ENCODE data around the gene DAP.

DAP gene

DNA sequence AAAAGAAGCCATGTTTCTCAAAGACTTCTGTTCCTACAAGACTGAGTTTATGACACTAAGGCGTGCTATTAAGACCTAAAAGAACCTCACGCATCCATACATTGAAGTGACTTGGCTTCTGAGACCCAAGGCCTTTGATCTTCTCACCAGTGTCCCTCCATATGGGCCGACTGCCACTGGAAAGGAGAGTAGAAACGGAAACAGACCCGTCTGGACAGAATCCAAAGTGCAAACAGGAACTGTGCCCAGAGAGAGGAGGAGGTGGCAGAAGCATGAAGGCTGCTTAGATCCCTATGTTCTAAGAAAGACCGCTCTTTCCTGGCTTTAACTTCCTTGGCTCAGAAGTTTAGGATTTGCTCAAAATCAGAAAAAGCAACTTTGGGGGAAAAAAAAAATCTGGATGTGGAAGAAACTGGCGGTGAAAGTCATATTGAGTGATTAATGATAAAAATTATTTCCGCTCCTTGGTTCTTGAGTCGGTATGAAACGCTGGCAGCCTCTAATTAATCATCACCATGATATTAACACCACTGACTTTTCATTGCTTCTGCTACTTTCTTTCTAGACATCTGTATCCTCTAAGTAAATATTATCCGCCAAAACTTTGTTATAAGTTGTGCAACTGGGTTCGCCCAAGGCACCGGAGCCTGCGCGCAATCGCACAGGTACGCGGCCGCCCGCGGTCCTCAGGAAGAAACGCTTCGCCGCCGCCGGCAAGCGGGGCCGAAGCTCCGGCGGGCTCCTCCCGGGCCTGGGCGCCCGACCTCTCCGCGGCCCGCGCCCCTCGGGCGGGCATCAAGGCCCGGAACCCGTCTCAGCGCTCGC is 726 bp downstream of the DAP start:
- DNase-seq = no peak

GRCh38 chr5:10759111-10759510 is 1.9 kb downstream of the DAP start:
- DNase-seq = no peak

DNA sequence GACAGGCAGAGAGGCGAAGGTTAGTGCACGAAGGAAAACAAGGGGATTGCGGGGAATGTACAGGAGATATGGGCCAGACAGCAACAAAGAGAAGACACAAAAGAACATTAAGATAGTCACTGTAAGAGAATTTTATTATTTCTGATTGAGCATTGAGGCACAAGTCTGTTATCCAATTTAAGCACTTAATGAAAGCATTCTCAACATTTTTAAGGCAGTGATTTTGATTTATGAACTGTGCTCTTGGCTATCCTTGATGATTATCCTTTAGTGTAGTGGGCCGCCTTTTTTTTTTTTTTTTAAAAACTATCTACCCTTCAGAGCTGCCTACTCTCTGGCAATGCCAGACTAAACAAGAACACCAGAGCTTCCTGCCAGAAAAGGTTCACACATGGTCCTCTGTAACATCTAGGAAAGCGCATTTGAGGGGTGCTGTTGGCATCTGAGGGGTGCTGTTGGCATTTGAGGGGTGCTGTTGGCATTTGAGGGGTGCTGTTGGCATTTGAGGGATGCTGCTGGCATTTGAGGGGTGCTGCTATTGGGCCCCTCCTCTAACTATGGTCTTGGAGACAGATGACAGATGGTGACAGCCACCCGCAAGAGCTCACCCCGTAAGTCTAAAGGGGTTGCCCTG is 3.0 kb downstream of the DAP start:
- DNase-seq = no peak

DNA sequence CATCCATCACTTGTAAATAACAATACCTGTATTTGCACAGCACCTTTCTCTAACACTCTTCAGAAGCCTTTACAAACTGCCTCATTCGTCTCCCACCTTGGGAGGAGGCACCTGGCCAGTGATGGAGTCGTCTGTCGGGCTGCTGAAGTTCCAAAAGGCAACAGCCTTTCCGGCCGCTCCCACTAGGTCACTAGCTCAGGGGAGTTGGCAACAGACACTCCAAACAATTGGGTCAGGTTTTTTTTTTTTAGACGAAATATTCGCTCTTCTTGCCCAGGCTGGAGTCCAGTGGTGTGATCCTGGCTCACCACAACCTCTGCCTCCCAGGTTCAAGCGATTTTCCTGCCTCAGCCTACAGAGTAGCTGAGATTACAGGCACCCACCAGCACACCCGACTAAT is 4.0 kb downstream of the DAP start:
- DNase-seq = no peak

DNA sequence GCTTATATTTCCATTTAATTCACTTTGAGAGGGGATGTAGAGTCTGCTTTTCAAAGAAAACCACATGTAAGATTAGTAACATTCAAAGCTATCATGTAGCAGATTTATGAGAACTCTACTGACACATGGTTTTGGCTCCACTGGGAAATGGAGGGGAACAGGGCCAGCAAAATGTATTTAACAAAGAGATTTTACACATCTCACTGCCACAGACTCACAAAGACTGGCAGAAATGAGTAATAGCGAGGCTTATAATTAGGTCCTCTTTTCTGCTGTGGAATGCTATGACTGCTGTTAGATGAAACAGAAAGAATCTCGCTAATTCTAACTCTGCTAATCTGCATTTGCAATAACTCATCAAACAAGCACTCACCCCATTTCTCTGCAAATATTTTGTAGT is 4.5 kb downstream of the DAP start:
- DNase-seq = no peak

GRCh38 chr5:10753178-10753577 is 7.9 kb downstream of the DAP start:
- no peak for DNase-seq

- DNase-seq = no peak
These were observed 8.6 kb downstream of the DAP start for GRCh38 chr5:10752451-10752850.

DNA sequence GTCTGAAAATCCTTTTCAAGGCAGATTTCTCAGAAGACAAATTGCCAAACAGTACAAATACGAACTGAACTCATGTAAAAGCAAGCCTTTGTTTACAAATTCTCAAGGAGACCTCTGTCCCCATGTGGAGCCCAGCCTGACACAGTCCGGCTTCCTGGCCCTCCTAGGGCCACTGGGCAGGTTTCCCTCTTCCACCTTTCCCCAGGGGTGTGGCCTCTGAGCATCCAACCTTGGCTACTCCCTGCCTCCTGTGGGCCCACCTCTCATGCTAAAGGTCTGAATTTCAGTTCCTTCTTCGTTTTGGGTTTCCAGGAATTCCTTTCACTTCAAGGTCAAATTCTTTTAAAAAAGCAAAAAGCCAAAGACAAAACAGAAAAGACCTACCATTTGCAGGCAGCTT is 10.1 kb downstream of the DAP start:
- DNase-seq = no peak

GRCh38 chr5:10747678-10748622 is 13.1 kb downstream of the DAP start:
- DNase-seq = no peak

GRCh38 chr5:10746711-10747110 is 14.3 kb downstream of the DAP start:
- DNase-seq = no peak

- DNase-seq = no peak
These were observed 15.9 kb downstream of the DAP start for GRCh38 chr5:10745133-10745532.

DNA sequence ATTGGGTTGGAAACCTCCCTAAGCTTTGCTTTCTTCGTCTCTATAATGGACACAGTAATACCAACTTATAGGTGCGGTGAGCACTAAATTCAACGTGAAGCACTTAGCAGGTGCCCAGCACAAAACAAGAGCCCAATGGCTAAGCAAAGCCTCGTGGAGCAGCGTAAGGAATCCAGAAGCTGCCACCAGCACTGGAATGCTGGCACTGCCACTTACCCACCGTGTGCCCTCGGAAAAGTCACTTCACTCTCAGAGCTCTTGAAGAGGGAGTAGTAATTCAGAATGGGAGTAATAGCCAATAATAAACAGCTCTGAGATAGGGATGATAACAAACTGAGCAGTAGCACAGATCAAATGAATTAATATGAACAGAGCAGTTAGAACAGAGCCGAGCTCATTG is 16.4 kb downstream of the DAP start:
- no peak for DNase-seq

- no peak for DNase-seq
These were observed 17.1 kb downstream of the DAP start for GRCh38 chr5:10743951-10744350.

GRCh38 chr5:10743526-10743925 is 17.5 kb downstream of the DAP start:
- no peak for DNase-seq

DNA sequence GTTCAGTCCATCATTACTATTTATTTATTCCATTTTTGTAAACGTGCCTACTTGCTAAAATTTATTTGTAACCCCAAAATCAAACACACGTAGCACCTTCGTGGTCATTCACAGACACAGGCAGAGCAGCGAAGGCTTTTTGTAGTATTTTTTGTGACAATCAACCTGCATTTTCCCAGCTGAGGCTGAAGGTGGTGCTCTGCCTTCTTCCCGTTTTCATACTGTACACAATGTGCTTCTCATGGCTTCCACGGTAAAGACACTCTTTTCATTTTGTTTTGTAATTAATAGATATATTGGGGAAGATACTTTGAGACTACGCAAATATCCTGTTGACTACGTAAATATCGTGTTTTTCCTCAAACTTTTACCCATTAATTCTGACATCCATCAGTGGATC is 19.4 kb downstream of the DAP start:
- DNase-seq = no peak

- no peak for DNase-seq
These were observed 20.6 kb downstream of the DAP start for GRCh38 chr5:10740384-10740783.

- no peak for DNase-seq
These were observed 23.2 kb downstream of the DAP start for GRCh38 chr5:10737880-10738279.

DNA sequence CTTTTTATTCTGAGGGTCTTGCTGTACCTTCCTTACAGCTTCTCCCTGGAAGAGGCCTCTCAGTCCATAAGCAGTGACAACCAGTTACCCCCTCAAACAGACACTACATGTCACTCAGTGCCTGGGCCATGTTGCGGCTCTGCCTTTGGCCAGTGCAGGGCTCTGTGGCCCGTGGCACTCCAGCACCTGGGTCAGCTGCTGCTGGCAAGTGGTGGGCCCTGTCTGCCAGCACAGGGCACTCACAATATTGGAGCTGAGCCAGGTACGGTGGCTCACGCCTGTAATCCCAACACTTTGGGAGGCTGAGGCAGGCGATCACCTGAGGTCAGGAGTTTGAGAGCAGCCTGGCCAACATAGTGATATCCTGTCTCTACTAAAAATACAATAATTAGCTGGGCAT is 24.2 kb downstream of the DAP start:
- no peak for DNase-seq

DNA sequence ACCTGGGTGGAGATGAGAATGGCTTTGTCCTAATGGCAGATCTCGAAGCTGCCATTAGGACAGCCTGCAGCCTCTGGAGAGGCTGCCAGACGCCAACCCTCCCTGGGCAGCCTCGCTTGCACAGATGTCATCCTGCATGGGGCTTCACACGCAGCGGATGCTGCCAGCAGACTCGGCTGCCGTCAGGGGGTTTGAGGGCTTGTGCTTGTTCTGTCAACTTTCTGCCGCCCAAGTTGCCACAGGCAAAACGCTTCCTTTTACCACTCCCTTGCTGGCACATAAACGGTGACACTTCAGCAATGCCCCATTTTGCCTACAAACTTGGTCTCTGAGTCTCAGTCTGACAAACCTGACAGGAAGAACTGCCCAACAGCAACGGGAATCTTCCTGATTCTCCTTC is 24.7 kb downstream of the DAP start:
- no peak for DNase-seq

- no peak for DNase-seq
These were observed 25.3 kb downstream of the DAP start for GRCh38 chr5:10735569-10736276.

- no peak for DNase-seq
These were observed 26.1 kb downstream of the DAP start for GRCh38 chr5:10734832-10735523.

DNA sequence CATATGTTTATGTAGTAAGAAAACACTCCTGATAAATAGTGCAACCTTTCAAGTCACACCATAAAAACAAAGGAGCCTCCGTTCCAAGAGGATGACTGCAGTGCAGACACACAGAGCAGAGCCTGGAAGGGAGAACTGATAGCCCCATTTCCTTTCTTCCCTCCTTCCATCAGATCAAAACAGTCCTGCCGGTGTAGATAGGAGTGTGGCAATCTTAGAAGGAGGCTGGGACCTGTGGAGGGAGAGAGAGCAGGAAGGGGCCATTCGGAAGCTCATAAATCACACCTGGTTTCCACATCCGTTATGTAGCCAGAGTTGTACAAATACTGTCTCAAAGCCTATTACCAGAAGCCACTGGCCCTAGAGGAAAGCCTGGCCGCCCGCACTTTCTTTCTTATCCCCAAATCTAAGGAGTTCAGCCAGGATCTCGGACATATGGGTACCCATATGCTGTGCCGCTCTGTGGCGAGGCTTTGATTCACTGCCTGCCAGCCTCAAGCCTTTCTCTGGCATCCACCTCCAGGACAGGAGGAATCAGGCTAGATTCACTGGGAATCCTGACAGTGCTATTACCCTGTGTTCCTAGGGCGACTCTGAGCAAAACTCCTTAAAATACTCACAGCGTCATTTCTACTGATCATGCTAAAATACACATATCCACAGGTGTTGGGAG is 26.9 kb downstream of the DAP start:
- DNase-seq = no peak

Data from CD4-positive, alpha-beta T cell treated with Interleukin-6 for 4 hours (primary cell).